ENCODE measurements around the gene XRRA1. TPM values are rescaled to one million over a fixed set of nuclear protein-coding genes. Genes with fewer than 3 reads are reported as not detected.

The XRRA1 gene
- total RNA-seq, 4 donors from 2014 or later: 7.4 to 18.6 (median 14.5) TPM

DNA sequence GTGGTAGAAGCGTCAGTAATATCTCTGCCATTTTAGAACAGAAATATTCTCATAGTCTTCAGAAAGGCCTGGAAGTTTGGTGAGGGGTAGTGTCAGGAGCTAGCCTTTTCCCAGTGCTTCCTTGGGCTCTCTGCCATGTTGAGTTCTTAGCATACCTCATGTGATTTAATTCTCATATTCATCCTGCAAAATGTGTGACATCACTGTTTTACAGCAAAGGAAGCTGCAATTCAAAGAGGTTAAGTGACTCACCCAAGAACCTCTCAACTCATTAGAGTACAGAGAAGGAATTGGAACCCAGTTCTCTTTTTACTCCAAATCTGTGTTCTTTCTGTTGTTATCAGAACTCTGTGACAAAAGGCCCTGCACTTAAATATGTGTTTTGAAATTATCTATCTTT, 128.1 kb downstream of the XRRA1 start:
- DNase-seq (ENCODE audit: low spot score) (no peak), ATAC-seq (ENCODE audit: low FRiP score) (no peak)
- TF ChIP-seq, protein P1, sequence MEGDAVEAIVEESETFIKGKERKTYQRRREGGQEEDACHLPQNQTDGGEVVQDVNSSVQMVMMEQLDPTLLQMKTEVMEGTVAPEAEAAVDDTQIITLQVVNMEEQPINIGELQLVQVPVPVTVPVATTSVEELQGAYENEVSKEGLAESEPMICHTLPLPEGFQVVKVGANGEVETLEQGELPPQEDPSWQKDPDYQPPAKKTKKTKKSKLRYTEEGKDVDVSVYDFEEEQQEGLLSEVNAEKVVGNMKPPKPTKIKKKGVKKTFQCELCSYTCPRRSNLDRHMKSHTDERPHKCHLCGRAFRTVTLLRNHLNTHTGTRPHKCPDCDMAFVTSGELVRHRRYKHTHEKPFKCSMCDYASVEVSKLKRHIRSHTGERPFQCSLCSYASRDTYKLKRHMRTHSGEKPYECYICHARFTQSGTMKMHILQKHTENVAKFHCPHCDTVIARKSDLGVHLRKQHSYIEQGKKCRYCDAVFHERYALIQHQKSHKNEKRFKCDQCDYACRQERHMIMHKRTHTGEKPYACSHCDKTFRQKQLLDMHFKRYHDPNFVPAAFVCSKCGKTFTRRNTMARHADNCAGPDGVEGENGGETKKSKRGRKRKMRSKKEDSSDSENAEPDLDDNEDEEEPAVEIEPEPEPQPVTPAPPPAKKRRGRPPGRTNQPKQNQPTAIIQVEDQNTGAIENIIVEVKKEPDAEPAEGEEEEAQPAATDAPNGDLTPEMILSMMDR (IDR thresholded peaks at IDR 0.05): no peak

DNA sequence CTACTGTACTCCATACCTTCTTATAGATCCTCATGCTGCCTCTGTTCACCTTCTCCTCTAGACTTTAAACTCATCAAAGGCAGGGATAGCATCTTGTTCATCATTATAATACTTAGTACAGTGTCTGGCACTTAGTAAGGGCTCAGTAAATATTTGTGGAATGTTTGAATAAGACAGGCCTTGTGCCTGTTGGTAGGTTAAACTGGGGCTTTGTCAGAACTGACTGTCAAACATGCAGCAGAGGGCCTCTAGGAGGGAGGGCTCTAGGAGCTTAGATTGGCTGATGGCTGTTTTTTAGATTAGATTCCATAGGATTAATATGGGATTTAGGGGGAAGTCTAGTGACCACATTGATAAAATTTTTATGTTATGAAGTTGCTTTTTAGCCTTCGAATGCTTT, 129.5 kb downstream of the XRRA1 start:
- TF ChIP-seq, protein P1 (IDR thresholded peaks at IDR 0.05): no peak
- no peak for DNase-seq (ENCODE audit: low spot score)
- no peak for ATAC-seq (ENCODE audit: low FRiP score)

DNA sequence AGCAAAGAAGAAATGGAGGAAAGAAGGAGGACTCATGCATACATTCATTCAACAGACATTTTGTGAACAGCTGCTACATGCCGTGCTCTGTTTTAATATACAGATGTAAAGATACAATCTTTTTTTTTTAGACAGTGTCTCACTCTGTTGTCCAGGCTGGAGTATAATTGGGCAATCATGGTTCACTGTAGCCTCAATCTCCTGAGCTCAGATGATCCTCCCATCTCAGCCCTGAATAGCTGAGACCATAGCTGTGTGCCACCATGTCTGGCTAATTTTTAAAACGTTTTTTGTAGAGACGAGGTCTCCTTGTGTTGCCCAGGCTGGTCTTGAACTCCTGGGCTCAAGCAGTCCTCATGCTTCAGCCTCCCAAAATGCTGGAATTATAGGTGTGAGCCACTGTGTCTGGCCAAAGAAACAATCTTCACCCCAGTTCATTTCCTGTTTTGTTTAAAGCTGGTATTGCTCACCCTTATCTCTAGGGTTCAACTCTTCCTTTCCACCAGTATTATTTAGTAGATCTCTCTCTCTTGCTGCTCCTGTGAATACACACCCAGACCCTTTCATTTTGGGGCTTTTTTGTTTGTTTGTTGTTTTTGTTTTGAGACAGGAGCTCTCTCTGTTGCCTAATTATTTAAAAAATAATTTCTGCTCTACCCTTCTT, 130.5 kb downstream of the XRRA1 start:
- no peak for DNase-seq (ENCODE audit: low spot score)
- TF ChIP-seq, protein P1 (IDR thresholded peaks at IDR 0.05): no peak
- ATAC-seq (ENCODE audit: low FRiP score): no peak

DNA sequence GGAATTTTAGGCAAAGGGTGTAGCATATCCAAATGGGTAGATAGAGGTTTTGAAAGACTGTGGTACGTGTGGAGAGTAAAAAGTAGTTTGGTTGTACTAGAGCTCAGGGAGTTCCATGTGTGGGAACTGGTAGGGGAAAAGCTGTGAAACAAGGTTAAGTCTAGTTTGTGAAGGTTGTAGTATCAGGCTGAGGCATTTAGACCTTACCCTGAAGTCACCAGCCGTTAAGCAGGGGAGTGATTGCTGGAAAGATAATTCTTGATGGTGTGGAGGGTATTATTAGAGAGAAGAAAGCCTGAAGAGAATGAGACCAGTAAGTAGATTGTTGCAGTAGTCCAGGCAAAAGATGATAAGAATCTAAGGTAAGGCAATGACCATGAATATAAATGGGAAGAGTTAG, 132.2 kb downstream of the XRRA1 start:
- ATAC-seq (ENCODE audit: low FRiP score) (no peak), DNase-seq (ENCODE audit: low spot score) (no peak)
- TF ChIP-seq, protein P1 (IDR thresholded peaks at IDR 0.05): no peak

DNA sequence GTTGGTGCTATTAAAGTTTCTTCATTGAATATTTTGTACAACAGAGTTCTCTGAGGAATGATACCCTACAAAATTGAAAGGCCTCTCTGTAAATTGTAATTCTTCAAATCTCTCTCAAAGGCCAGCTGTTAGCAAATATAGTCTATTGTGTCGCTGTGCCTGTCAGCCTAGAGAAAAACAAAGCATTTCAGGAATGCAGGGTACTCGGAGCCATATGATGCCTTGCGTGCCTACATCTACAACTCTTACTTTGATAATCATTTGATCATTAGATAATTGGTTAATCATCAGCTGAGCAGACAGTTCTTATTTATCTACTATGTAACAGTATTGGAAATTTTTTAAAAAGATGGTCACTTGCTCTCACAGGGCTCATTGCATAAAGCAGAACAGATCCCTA, 132.9 kb downstream of the XRRA1 start:
- DNase-seq (ENCODE audit: low spot score) (no peak), ATAC-seq (ENCODE audit: low FRiP score) (no peak)
- TF ChIP-seq, protein P1 (IDR thresholded peaks at IDR 0.05): no peak

DNA sequence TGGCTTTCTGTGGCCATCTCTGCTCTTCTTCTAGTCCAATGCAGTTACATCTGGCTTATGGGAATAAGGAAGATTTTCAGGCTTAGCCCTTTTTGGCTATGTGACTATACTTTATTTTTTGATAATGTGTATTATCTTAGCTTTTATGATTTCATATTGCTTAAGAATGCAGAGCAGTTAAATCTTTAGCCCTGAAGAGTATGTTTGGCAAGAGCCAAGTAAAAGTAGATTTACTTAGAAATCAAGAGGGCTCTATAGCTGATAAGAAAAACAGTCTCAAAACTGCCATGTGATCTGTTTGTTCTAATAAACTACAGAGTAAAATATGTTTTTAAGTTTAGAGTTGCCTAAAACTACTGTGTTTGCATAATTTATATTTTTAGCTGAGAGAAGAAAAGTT, 139.1 kb downstream of the XRRA1 start:
- DNase-seq (ENCODE audit: low spot score) (no peak), ATAC-seq (ENCODE audit: low FRiP score) (no peak)
- TF ChIP-seq, protein P1 (IDR thresholded peaks at IDR 0.05): no peak

DNA sequence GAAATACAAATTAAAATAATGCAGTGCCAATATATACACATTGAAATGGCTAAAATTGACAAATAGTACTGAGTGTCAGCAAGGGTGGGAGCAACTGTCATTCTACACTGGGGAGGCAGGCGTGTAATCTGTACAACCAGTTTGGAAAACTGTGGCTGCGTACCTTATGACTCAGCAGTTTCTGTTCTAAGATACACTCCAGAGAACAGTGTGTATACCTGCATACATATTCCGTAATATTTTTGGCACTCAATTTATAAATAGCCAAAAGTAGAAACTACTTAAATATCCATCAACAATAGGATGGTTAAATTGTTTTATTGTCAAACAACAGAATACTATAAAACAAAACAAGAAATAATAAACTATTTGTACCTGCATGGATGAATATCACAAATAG, 142.6 kb downstream of the XRRA1 start:
- ATAC-seq (ENCODE audit: low FRiP score) (no peak), DNase-seq (ENCODE audit: low spot score) (no peak)
- TF ChIP-seq, protein P1 (IDR thresholded peaks at IDR 0.05): no peak
